ENCODE measurements around the gene DPM2. TPM values are rescaled to one million over a fixed set of nuclear protein-coding genes. Genes with fewer than 3 reads are reported as not detected.

The DPM2 gene
- total RNA-seq, 2 donors from 2014 or later, result 18.8 to 26.0 TPM

DNA sequence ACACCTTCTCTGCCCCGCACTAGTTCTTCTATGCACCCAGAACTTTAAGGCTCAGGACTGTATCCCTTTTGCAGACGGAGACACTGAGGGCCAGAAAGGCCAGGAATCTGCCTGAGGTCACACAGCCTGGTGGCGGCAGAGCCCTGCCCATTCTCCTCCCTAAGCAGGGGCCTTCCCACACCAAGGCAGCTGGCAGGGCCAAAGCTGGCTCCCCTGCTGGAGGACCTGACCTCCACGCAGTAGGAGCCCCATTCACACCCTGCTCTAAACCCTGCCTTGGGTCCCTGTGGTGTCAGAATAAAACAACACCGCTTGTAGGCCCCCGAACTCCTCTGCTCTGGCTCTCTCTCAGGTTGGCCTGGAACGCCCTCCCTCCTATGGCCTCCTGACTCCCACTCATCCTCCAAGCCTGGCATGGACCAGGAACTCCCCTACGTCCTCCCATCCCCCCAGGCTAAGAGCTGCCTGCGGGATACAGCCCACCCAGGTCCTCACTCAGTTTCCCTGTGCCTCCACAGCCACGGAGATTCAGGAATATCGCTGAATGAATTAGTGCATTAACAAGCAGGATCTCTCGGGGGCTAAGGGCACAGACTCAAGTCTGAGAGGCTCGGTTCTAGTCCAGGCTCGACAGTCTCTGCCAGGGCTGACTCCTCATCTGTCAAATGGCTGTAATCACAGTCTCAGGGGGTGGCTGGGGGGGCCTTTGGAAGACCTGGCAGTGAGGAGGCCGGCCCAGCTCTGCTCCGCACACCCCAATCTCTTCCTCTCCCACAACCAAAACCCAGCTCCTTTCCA, 41.1 kb downstream of the DPM2 start:
- H3K4me3 ChIP-seq, result peak overlapping the region; percentile 99
- no peak for TF ChIP-seq CTCF (IDR thresholded peaks at IDR 0.05)
- ATAC-seq (ENCODE audit: insufficient number of reproducible peaks, low FRiP score, low read depth), result peak; percentile 1
- peak overlapping the region; percentile 75 to 95 for H3K27ac ChIP-seq
- H3K9me3 ChIP-seq, result no peaks in the 10 kb centered on the region
- no peaks in the 10 kb centered on the region for H3K27me3 ChIP-seq (replicated peaks; ENCODE audit: insufficient read depth)
- no peak for DNase-seq (ENCODE audit: low spot score)
- peaks cover 13 to 32% of the 10 kb centered on the region in 2 donors for H3K4me1 ChIP-seq (ENCODE audit: control insufficient read depth in 1 of 2, low read depth in 2 of 2)
- peaks cover 41% of the 10 kb centered on the region for H3K36me3 ChIP-seq

DNA sequence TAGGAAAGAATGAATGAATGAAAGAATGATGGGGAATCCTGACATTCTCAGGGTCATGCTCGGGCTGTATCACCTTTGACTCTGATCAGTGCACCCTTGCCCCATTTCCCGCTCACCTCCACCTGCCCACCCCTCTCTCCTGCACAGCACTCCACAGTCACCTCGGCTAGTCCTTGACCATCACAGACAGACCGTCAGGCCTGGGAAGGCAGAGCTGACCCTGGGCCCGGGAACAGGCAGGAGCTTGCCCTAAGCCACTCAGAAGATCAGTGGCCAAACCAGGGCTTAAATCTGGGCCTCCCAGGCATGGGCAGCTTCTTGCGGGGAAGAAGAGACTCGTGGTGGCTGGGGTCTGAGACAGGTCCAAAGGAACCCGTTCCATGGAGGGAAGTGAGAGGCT, 41.8 kb downstream of the DPM2 start:
- no peak for TF ChIP-seq CTCF (IDR thresholded peaks at IDR 0.05)
- H3K27ac ChIP-seq, result no peak overlapping the region
- H3K4me1 ChIP-seq (ENCODE audit: control insufficient read depth in 1 of 2, low read depth in 2 of 2), result peaks cover 13 to 32% of the 10 kb centered on the region in 2 donors
- DNase-seq (ENCODE audit: low spot score) (no peak), ATAC-seq (ENCODE audit: insufficient number of reproducible peaks, low FRiP score, low read depth) (no peak)
- no peaks in the 10 kb centered on the region for H3K27me3 ChIP-seq (replicated peaks; ENCODE audit: insufficient read depth)
- H3K4me3 ChIP-seq, result no peak overlapping the region
- peaks cover 41% of the 10 kb centered on the region for H3K36me3 ChIP-seq
- no peaks in the 10 kb centered on the region for H3K9me3 ChIP-seq

GRCh38 chr9:127893392-127893791, 44.3 kb downstream of the DPM2 start:
- no peaks in the 10 kb centered on the region for H3K27me3 ChIP-seq (replicated peaks; ENCODE audit: insufficient read depth)
- no peak for ATAC-seq (ENCODE audit: insufficient number of reproducible peaks, low FRiP score, low read depth)
- DNase-seq (ENCODE audit: low spot score), result no peak
- H3K4me3 ChIP-seq, result no peak overlapping the region
- peaks cover 58% of the 10 kb centered on the region for H3K36me3 ChIP-seq
- no peak overlapping the region for H3K27ac ChIP-seq
- no peaks in the 10 kb centered on the region for H3K9me3 ChIP-seq
- H3K4me1 ChIP-seq (ENCODE audit: control insufficient read depth in 1 of 2, low read depth in 2 of 2), result peaks cover 13 to 25% of the 10 kb centered on the region in 2 donors
- no peak for TF ChIP-seq CTCF (IDR thresholded peaks at IDR 0.05)

DNA sequence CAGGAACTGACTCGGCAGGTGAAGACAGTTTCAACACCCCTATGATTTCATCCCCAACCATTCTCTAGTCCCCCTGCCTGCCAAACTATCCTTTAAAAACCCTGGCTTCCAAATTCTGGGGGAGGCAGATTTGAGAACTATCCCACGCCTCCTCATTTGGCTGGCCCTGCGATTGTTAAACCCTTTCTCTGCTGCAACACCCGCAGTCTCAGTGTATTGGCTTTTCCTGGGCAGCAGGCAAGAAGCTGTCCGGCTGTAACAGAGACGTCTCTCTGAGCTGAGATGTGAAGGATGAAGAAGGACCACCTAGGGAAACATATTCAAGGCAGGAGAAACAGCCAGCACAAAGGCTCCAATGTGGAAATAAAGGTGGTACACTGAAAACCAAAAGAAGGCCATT, 44.8 kb downstream of the DPM2 start:
- ATAC-seq (ENCODE audit: insufficient number of reproducible peaks, low FRiP score, low read depth), result no peak
- H3K36me3 ChIP-seq, result peaks cover 62% of the 10 kb centered on the region
- H3K27ac ChIP-seq, result no peak overlapping the region
- H3K4me3 ChIP-seq, result no peak overlapping the region
- DNase-seq (ENCODE audit: low spot score), result no peak
- peaks cover 10 to 22% of the 10 kb centered on the region in 2 donors for H3K4me1 ChIP-seq (ENCODE audit: control insufficient read depth in 1 of 2, low read depth in 2 of 2)
- no peaks in the 10 kb centered on the region for H3K9me3 ChIP-seq
- no peak for TF ChIP-seq CTCF (IDR thresholded peaks at IDR 0.05)
- H3K27me3 ChIP-seq (replicated peaks; ENCODE audit: insufficient read depth), result no peaks in the 10 kb centered on the region

- DNase-seq (ENCODE audit: low spot score) (no peak), ATAC-seq (ENCODE audit: insufficient number of reproducible peaks, low FRiP score, low read depth) (no peak)
- Histone ChIP-seq H3K4me1 (ENCODE audit: control insufficient read depth in 1 of 2, low read depth in 2 of 2) (peaks cover 0 to 8% of the 10 kb centered on the region in 2 donors), H3K9me3 (no peaks in the 10 kb centered on the region), H3K36me3 (peaks cover 75% of the 10 kb centered on the region), H3K27me3 (replicated peaks; ENCODE audit: insufficient read depth) (no peaks in the 10 kb centered on the region), H3K4me3 (no peak overlapping the region), H3K27ac (no peak overlapping the region)
- no peak for TF ChIP-seq CTCF (IDR thresholded peaks at IDR 0.05)
Measured at GRCh38 chr9:127890053-127890452, 47.6 kb downstream of the DPM2 start.

All from thoracic aorta (tissue), 2 donors.